SH-SY5Y (cell line): ENCODE data around the gene MDM1.

Experiments used
- GATA2 ChIP-seq: IDR thresholded peaks from 2 replicates; pipeline ENCODE4 v1.6.1; 2011; ENCODE audit warnings: mild to moderate bottlenecking, low read depth, low read length
- GATA3 ChIP-seq: IDR thresholded peaks from 2 replicates; pipeline ENCODE4 v1.6.1; 2011; ENCODE audit warnings: low read depth, mild to moderate bottlenecking, low read length, moderate library complexity

- TF ChIP-seq GATA2, result no peak
- TF ChIP-seq GATA3, result no peak
Observed at GRCh38 chr12:68370006-68370590, 37.9 kb upstream of the MDM1 start.
